ENCODE measurements around the gene HSD17B2. TPM values are rescaled to one million over a fixed set of nuclear protein-coding genes. Genes with fewer than 3 reads are reported as not detected.
"Not testable (repeated sequence)": the region's sequence is repeated elsewhere in the genome, so short reads cannot be mapped to it uniquely, and the experiment has no call there.

The HSD17B2 gene
- total RNA-seq, 1 donor from 2014 or later: 0.29 TPM

GRCh38 chr16:82133798-82134197 lies 98.7 kb downstream of the HSD17B2 start:
- H3K4me3 ChIP-seq (ENCODE audit: low read depth, low read length): no peak overlapping the region

GRCh38 chr16:82134846-82135245 lies 99.8 kb downstream of the HSD17B2 start:
- DNase-seq (ENCODE audit: low read depth): no peak

More at GRCh38 chr16:82133798-82134197, 98.7 kb downstream of the HSD17B2 start:
- TF ChIP-seq CTCF (conservative IDR thresholded peaks at IDR 0.05; ENCODE audit: low read depth, low read length): no peak
- DNase-seq (ENCODE audit: low read depth): no peak

GRCh38 chr16:82135844-82136243 lies 100.8 kb downstream of the HSD17B2 start:
- no peak overlapping the region for H3K4me3 ChIP-seq (ENCODE audit: low read depth, low read length)
- peak; percentile 29 for DNase-seq (ENCODE audit: low read depth)
- no peak for TF ChIP-seq CTCF (conservative IDR thresholded peaks at IDR 0.05; ENCODE audit: low read depth, low read length)

More at GRCh38 chr16:82134846-82135245, 99.8 kb downstream of the HSD17B2 start:
- no peak for TF ChIP-seq CTCF (conservative IDR thresholded peaks at IDR 0.05; ENCODE audit: low read depth, low read length)
- H3K4me3 ChIP-seq (ENCODE audit: low read depth, low read length): no peak overlapping the region

DNA sequence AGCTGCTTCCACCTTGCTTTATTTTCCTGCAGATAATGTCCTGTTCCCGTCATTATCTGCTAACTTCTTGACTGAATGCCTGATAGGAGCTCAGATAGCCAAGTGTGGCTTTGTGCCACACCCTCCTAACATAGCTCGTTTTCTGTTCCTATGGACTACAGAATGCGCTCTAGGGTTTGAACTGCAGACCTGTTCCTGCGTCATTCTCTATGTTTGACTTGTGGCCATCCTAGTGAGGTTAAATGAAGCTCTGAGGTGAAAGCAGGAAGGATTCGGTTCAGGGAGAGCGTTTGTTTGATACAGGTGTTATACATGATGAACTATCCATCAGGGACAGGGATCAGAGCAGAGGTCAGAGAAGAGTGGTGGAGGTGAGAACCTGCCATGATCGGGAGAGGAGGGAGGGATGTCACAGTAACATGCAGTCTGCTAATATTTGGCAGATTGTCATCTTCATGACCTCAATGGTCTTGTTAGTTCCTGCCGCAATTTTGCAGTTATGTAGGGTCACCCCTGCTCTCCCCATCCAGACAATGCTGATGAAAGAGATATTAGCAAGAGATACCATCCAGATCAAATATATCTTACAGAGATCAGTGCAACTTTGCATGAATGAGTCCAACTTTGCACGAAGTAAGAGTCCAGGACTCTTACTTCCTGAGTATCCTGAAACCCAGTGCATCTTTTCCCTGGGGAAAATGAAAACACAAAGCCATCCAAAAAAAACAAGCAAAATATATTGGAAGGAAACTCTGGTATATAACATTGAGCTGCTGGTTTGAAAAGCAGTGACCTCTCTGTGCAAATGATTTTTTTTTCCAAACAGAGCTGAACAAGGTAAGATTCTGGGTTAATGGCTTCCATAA lies 102.1 kb downstream of the HSD17B2 start:
- H3K4me3 ChIP-seq (ENCODE audit: low read depth, low read length): no peak overlapping the region
- DNase-seq (ENCODE audit: low read depth): no peak
- TF ChIP-seq CTCF (conservative IDR thresholded peaks at IDR 0.05; ENCODE audit: low read depth, low read length): no peak

DNA sequence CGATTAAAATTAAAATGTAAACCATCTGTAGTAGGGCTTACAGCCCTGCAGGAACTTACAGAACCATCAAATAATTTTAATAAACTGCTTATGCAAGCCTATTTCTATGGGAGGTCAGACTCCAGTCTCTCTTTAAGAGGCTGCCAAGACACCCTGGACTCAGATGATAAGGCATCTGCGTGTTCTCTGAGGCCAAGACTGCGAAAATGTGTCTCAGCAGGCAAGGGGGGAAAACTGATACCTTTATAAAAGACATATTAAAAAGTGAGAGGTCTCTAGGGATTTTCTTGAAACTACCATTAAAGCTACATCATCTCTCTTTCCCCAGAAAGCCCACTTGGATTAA lies 102.7 kb downstream of the HSD17B2 start:
- TF ChIP-seq CTCF (conservative IDR thresholded peaks at IDR 0.05; ENCODE audit: low read depth, low read length): no peak
- DNase-seq (ENCODE audit: low read depth): no peak
- H3K4me3 ChIP-seq (ENCODE audit: low read depth, low read length): no peak overlapping the region

DNA sequence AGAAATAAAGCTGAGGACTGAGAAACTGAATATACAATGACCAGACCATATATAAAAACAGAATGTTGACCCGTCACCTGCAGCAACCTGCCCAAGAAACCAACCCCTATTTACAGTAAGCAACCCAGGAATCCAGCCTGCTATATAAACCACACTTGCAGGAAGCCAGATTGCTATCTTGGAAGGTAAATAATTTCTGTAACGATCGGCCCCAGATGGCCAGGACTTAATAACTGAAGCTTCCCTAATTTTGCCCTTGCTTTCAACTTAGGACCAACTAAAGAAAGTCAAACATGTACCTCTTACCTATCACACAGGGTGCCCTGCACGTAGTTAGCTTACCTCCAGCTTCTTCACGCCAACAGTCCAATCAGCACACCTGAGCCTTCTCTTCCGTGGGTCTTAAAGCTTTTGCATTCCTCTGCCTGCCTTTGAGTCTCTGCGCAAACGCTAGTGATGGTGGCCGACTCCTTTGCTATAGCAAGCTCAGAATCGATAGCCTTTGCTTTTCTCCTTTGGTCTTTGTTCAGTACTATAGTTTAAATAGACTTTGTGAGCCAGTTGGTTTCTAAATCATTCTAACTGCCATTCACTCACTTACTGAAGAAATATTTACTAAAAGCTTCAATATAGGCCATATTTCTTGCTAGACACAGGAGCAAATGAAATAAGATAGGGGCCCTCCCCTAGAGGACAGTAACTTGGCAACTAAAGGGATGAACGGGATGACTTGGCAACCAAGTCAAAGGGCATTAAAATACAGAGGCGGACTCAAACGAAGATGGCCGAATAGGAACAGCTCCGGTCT lies 103.6 kb downstream of the HSD17B2 start:
- no peak for DNase-seq (ENCODE audit: low read depth)
- TF ChIP-seq CTCF (conservative IDR thresholded peaks at IDR 0.05; ENCODE audit: low read depth, low read length): no peak
- H3K4me3 ChIP-seq (ENCODE audit: low read depth, low read length): no peak overlapping the region

GRCh38 chr16:82139286-82139571 lies 104.2 kb downstream of the HSD17B2 start:
- H3K4me3 ChIP-seq (ENCODE audit: low read depth, low read length); DNase-seq (ENCODE audit: low read depth): not testable (repeated sequence)
